DND-41 (cell line): Measurements from ENCODE around the gene NFATC2.

ENCODE experiments used
- ATAC-seq: fragments of 200-7000 bp; cut with Tn5 transposase; 3 replicates; pipeline ENCODE4 v1.9.1; 2021; ENCODE audit warnings: low read depth; ENCODE audit not compliant: insufficient read depth
- DNase-seq: peaks from one replicate; pipeline ENCODE4 v3.0.0-alpha.2; 2020
- H2AFZ ChIP-seq: 2 replicates; pipeline ENCODE4 v1.6.0; 2012; ENCODE audit warnings: low read depth, low read length
- H3K27ac ChIP-seq: 2 replicates; pipeline ENCODE4 v1.5.1; 2012; ENCODE audit warnings: low read length, inconsistent platforms
- H3K27me3 ChIP-seq: fragments of 200-600 bp; sonication (generic); 2 replicates; pipeline ENCODE4 v1.6.0; 2012; ENCODE audit warnings: low read length, mild to moderate bottlenecking, inconsistent platforms; ENCODE audit not compliant: insufficient read depth, poor library complexity
- H3K36me3 ChIP-seq: 2 replicates; pipeline ENCODE4 v1.5.1; 2012; ENCODE audit warnings: low read length, inconsistent platforms; ENCODE audit not compliant: insufficient read depth
- H3K4me1 ChIP-seq: 2 replicates; pipeline ENCODE4 v1.5.1; 2012; ENCODE audit warnings: mild to moderate bottlenecking, low read length; ENCODE audit not compliant: insufficient read depth
- H3K4me2 ChIP-seq: 2 replicates; pipeline ENCODE4 v1.6.0; 2012; ENCODE audit warnings: mild to moderate bottlenecking, moderate library complexity, low read length, inconsistent platforms; ENCODE audit not compliant: insufficient read depth
- H3K4me3 ChIP-seq, 2 experiments: fragments of 200-600 bp in 1 of 2; shearing (Covaris generic) in 1 of 2; 2 replicates each; pipeline ENCODE4 v1.5.1; 2012 to 2016; ENCODE audit warnings: inconsistent platforms in 2 of 2, low read length in 2 of 2, mild to moderate bottlenecking in 2 of 2, low read depth in 1 of 2, moderate library complexity in 1 of 2
- H3K79me2 ChIP-seq: 2 replicates; pipeline ENCODE4 v1.6.0; 2012; ENCODE audit warnings: low read length, inconsistent platforms; ENCODE audit not compliant: insufficient read depth
- H3K9ac ChIP-seq: 2 replicates; pipeline ENCODE4 v1.6.0; 2012; ENCODE audit warnings: low read depth, mild to moderate bottlenecking, inconsistent platforms, low read length, moderate library complexity
- H3K9me3 ChIP-seq: 2 replicates; pipeline ENCODE4 v1.5.1; 2012; ENCODE audit warnings: low read length, moderate library complexity, mild to moderate bottlenecking, inconsistent platforms; ENCODE audit not compliant: insufficient read depth, severe bottlenecking
- H4K20me1 ChIP-seq: 2 replicates; pipeline ENCODE4 v1.6.0; 2012; ENCODE audit warnings: low read length; ENCODE audit not compliant: insufficient read depth
- EZH2 ChIP-seq: IDR thresholded peaks from 3 replicates; pipeline ENCODE4 v1.6.1; 2012; ENCODE audit warnings: borderline replicate concordance, low read depth, mild to moderate bottlenecking, moderate library complexity, low read length, inconsistent platforms; ENCODE audit not compliant: severe bottlenecking
- TF ChIP-seq, protein P1 (sequence below): IDR thresholded peaks from 2 replicates; pipeline ENCODE4 v1.5.1; 2012; ENCODE audit warnings: borderline replicate concordance, low read length, moderate library complexity, mild to moderate bottlenecking; ENCODE audit not compliant: poor library complexity, severe bottlenecking; ENCODE audit errors: extremely low read depth

The NFATC2 gene

DNA sequence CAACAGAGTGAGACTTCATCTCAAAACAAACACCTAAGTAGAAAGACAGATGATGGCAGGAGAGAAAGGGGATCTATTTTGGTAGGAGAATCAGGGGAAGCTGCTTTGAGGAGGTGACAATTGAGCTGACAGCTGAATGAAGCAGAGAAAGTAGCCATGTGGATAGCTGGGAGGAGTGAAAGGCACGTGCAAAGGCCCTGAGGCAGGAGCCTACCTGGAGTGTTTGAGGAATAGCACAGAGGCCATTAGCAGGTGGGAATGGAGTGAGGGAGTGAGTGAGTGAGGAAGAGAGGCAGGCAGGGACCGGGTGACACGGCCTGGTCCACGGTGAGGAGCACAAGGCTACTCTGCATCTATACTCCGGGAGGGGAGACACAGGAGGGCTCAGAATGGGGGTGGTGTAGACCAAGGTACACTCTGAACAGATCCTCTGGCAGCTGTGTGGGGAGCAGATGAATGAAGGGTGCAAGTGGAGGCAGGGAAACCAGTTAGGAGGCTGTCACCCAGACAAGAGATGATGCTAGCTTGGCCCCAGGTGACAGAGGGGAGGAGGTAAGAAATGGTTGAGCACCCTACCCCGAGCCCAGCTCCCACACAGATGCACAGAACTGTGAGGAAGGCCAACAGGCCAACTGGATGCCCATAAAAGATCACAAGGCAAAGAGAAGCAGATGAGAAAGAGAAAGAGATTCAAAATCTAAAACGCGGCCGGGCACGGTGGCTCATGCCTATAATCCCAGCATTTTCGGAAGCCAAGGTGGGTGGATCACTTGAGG, 43.6 kb downstream of the NFATC2 start:
- no peaks in the 10 kb centered on the region for H3K79me2 ChIP-seq
- H3K4me1 ChIP-seq, result no peaks in the 10 kb centered on the region
- H3K9me3 ChIP-seq, result no peaks in the 10 kb centered on the region
- no peak overlapping the region for H3K4me2 ChIP-seq
- no peak for TF ChIP-seq EZH2
- TF ChIP-seq, protein P1, sequence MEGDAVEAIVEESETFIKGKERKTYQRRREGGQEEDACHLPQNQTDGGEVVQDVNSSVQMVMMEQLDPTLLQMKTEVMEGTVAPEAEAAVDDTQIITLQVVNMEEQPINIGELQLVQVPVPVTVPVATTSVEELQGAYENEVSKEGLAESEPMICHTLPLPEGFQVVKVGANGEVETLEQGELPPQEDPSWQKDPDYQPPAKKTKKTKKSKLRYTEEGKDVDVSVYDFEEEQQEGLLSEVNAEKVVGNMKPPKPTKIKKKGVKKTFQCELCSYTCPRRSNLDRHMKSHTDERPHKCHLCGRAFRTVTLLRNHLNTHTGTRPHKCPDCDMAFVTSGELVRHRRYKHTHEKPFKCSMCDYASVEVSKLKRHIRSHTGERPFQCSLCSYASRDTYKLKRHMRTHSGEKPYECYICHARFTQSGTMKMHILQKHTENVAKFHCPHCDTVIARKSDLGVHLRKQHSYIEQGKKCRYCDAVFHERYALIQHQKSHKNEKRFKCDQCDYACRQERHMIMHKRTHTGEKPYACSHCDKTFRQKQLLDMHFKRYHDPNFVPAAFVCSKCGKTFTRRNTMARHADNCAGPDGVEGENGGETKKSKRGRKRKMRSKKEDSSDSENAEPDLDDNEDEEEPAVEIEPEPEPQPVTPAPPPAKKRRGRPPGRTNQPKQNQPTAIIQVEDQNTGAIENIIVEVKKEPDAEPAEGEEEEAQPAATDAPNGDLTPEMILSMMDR, result no peak
- peaks cover 17% of the 10 kb centered on the region for H3K27me3 ChIP-seq
- DNase-seq (no peak), ATAC-seq (no peak)
- no peak overlapping the region for H3K9ac ChIP-seq
- H3K36me3 ChIP-seq, result no peaks in the 10 kb centered on the region
- no peak overlapping the region for H3K4me3 ChIP-seq
- H4K20me1 ChIP-seq, result 0 out of 2 replicates have a peak, but pooled peaks cover 2% of the 10 kb centered on the region
- no peak overlapping the region for H2AFZ ChIP-seq
- no peak overlapping the region for H3K27ac ChIP-seq

DNA sequence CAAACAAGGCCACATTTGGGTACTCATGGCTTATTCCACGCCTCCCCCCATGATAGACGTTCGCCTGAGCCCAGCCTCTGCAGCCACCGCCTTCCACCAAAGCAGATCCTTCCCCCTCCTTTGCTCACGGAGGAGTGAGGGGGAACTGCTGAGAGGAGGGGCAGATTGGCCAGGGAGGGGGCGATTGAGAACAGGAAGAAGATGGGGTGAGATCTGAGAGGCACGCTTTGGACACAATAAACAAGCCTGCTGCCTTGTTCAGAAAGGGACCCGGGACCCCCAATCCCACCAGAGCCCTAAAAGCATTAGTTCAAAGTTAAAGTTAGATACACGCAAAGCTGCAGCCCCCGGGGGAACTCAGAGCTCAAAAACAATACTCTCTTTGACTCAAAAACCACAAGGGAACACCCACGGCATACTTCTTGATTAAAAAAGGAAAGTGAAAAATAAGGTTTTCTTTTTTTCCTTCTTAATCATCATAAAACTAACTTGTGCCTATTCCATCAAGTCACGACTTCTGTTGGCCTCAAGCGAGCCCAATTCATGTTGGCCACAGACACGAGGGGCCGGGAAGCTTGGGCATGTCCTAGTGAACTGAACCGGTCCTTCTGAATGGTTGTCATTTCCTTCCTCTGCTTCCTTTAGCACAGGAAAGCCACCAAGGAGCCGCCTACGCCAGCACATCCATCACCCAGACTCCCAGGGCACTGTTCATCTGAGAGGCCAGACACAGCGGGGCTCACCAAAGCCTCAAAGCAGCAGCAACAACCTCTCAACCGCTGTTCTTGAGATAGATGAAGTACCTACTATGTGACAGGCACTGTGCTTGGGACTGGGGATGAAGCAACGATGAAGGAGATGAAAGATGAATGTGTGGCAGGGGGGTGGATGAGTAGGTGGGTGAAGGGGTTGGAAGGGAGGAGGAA, 44.7 kb downstream of the NFATC2 start:
- Histone ChIP-seq H3K79me2 (no peaks in the 10 kb centered on the region), H3K27ac (no peak overlapping the region), H3K36me3 (no peaks in the 10 kb centered on the region), H3K9ac (no peak overlapping the region), H3K27me3 (peaks cover 20% of the 10 kb centered on the region), H3K4me2 (no peak overlapping the region), H3K9me3 (no peaks in the 10 kb centered on the region), H3K4me1 (no peaks in the 10 kb centered on the region), H3K4me3 (no peak overlapping the region), H2AFZ (no peak overlapping the region), H4K20me1 (0 out of 2 replicates have a peak, but pooled peaks cover 2% of the 10 kb centered on the region)
- no peak for TF ChIP-seq EZH2
- TF ChIP-seq, protein P1, result no peak
- DNase-seq (no peak), ATAC-seq (no peak)

DNA sequence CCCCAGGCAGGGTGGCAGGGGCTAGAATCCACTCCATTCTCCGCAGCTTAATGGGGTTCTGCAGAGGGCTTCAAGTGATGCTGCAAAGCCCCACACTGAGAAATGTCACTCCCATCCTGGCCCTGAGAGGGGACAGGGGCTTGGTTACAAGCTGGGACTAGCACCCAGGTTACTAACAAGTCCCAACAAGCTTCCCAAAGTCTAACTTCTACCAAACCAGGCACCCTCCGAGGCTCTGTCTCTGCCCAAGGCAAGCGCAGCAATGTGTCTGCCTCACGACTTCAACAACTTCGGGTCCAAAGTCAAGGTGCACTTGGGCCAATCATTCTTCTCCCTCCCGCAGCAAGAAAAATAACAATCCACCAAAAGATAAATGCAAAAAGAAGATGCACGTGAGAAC, 45.6 kb downstream of the NFATC2 start:
- Histone ChIP-seq H3K27me3 (peaks cover 20% of the 10 kb centered on the region), H3K27ac (no peak overlapping the region), H3K9me3 (no peaks in the 10 kb centered on the region), H3K36me3 (no peaks in the 10 kb centered on the region), H3K9ac (no peak overlapping the region), H3K4me2 (no peak overlapping the region), H3K79me2 (no peaks in the 10 kb centered on the region), H3K4me1 (no peaks in the 10 kb centered on the region), H2AFZ (no peak overlapping the region), H4K20me1 (0 out of 2 replicates have a peak, but pooled peaks cover 2% of the 10 kb centered on the region), H3K4me3 (no peak overlapping the region)
- TF ChIP-seq, protein P1, result no peak
- no peak for TF ChIP-seq EZH2
- ATAC-seq (no peak), DNase-seq (no peak)
